H9 (cell line): ENCODE data around the gene MTA2. TPM values are rescaled to one million over a fixed set of nuclear protein-coding genes. Genes with fewer than 3 reads are reported as not detected.

Experiments
- DNase-seq: peaks from one replicate; pipeline ENCODE4 v3.0.0-alpha.2; 2017
- H2AFZ ChIP-seq: one replicate; pipeline ENCODE4 v1.6.1; 2013; ENCODE audit warnings: mild to moderate bottlenecking, low read length, control low read depth, moderate library complexity
- H2AK5ac ChIP-seq: 2 replicates; pipeline ENCODE4 v1.6.1; 2013; ENCODE audit warnings: low read length, control low read depth, mixed read lengths; ENCODE audit not compliant: insufficient read length
- H2BK120ac ChIP-seq: one replicate; pipeline ENCODE4 v1.6.1; 2013; ENCODE audit warnings: low read depth, mild to moderate bottlenecking, low read length, control low read depth, inconsistent platforms; ENCODE audit not compliant: poor library complexity, severe bottlenecking
- H2BK12ac ChIP-seq: 2 replicates; pipeline ENCODE4 v1.6.1; 2013; ENCODE audit warnings: low read length, control low read depth, mixed read lengths, low read depth; ENCODE audit not compliant: insufficient read length
- H2BK15ac ChIP-seq: 2 replicates; pipeline ENCODE4 v1.6.1; 2013; ENCODE audit warnings: low read depth, low read length, control low read depth
- H2BK20ac ChIP-seq: one replicate; pipeline ENCODE4 v1.6.1; 2013; ENCODE audit warnings: low read depth, mild to moderate bottlenecking, low read length, control low read depth, inconsistent platforms; ENCODE audit not compliant: poor library complexity, severe bottlenecking
- H2BK5ac ChIP-seq: 2 replicates; pipeline ENCODE4 v1.6.1; 2013; ENCODE audit warnings: low read length, control low read depth, mixed read lengths; ENCODE audit not compliant: insufficient read length
- H3K14ac ChIP-seq: 2 replicates; pipeline ENCODE4 v1.6.1; 2013; ENCODE audit warnings: low read length, control low read depth; ENCODE audit not compliant: insufficient read depth
- H3K18ac ChIP-seq: 2 replicates; pipeline ENCODE4 v1.6.1; 2013; ENCODE audit warnings: low read depth, mild to moderate bottlenecking, mixed read lengths, low read length, control low read depth; ENCODE audit not compliant: insufficient read length
- H3K23ac ChIP-seq: 2 replicates; pipeline ENCODE4 v1.6.1; 2013; ENCODE audit warnings: low read length, control low read depth, mixed read lengths, low read depth; ENCODE audit not compliant: insufficient read length
- H3K23me2 ChIP-seq: 2 replicates; pipeline ENCODE4 v1.6.1; 2013; ENCODE audit warnings: low read depth, mild to moderate bottlenecking, mixed read lengths, low read length, control low read depth; ENCODE audit not compliant: insufficient read length, poor library complexity, severe bottlenecking
- H3K27ac ChIP-seq: 2 replicates; pipeline ENCODE4 v1.5.1; 2013; ENCODE audit warnings: low read length, control low read depth, mixed read lengths, low read depth; ENCODE audit not compliant: insufficient read length
- H3K27me3 ChIP-seq: 2 replicates; pipeline ENCODE4 v1.6.1; 2013; ENCODE audit warnings: low read length, control low read depth, inconsistent platforms; ENCODE audit not compliant: insufficient read depth
- H3K4ac ChIP-seq: 2 replicates; pipeline ENCODE4 v1.6.1; 2013; ENCODE audit warnings: low read depth, mild to moderate bottlenecking, control low read depth, inconsistent platforms, low read length, moderate library complexity
- H3K4me1 ChIP-seq: 2 replicates; pipeline ENCODE4 v1.6.1; 2013; ENCODE audit warnings: low read length, control low read depth, inconsistent platforms; ENCODE audit not compliant: insufficient read depth
- H3K4me2 ChIP-seq: 2 replicates; pipeline ENCODE4 v1.6.1; 2013; ENCODE audit warnings: low read length, control low read depth, mixed read lengths; ENCODE audit not compliant: insufficient read length, insufficient read depth
- H3K56ac ChIP-seq: 2 replicates; pipeline ENCODE4 v1.6.1; 2013; ENCODE audit warnings: low read depth, mild to moderate bottlenecking, mixed read lengths, low read length, control low read depth; ENCODE audit not compliant: insufficient read length
- H3K79me1 ChIP-seq: 2 replicates; pipeline ENCODE4 v1.6.1; 2013; ENCODE audit warnings: low read depth, mild to moderate bottlenecking, moderate library complexity, low read length, control low read depth, inconsistent platforms; ENCODE audit not compliant: insufficient read depth, poor library complexity, severe bottlenecking
- H3K79me2 ChIP-seq: 2 replicates; pipeline ENCODE4 v1.6.1; 2013; ENCODE audit warnings: low read length, control low read depth, inconsistent platforms; ENCODE audit not compliant: insufficient read depth
- H3K9ac ChIP-seq: 2 replicates; pipeline ENCODE4 v1.6.1; 2013; ENCODE audit warnings: low read length, control low read depth, mixed read lengths; ENCODE audit not compliant: insufficient read length; ENCODE audit errors: extremely low read depth
- H3K9me3 ChIP-seq: one replicate; pipeline ENCODE4 v1.6.1; 2013; ENCODE audit warnings: low read depth, low read length, inconsistent platforms; ENCODE audit not compliant: control insufficient read depth
- H3T11ph ChIP-seq: one replicate; pipeline ENCODE4 v1.6.1; 2013; ENCODE audit warnings: mild to moderate bottlenecking, low read length, control low read depth, inconsistent platforms
- H4K20me1 ChIP-seq: one replicate; pipeline ENCODE4 v1.6.1; 2013; ENCODE audit not compliant: control insufficient read depth, insufficient read length, insufficient read depth
- H4K5ac ChIP-seq: 2 replicates; pipeline ENCODE4 v1.6.1; 2013; ENCODE audit warnings: low read depth, mild to moderate bottlenecking, mixed read lengths, low read length, control low read depth; ENCODE audit not compliant: insufficient read length
- H4K8ac ChIP-seq: replicated peaks from 2 replicates; pipeline ENCODE4 v1.6.1; 2013; ENCODE audit warnings: low read length, control low read depth, mixed read lengths, low read depth; ENCODE audit not compliant: insufficient read length
- H4K91ac ChIP-seq: 2 replicates; pipeline ENCODE4 v1.6.1; 2013; ENCODE audit warnings: low read depth, mild to moderate bottlenecking, moderate library complexity, mixed read lengths, low read length, control low read depth; ENCODE audit not compliant: insufficient read length
- H3K27ac Mint-ChIP-seq, 3 experiments: 2 replicates in 2 of 3; 3 replicates in 1 of 3; pipeline ENCODE4 v1.8.0; 2020 to 2021; ENCODE audit warnings: mixed read lengths in 3 of 3, mild to moderate bottlenecking in 1 of 3, moderate library complexity in 1 of 3
- H3K27me3 Mint-ChIP-seq: 2 replicates; pipeline ENCODE4 v1.8.0; 2021; ENCODE audit warnings: low read depth, mild to moderate bottlenecking, moderate library complexity, mixed read lengths
- H3K36me3 Mint-ChIP-seq, 3 experiments: 2 replicates in 2 of 3; 3 replicates in 1 of 3; pipeline ENCODE4 v1.8.0; 2020 to 2021; ENCODE audit warnings: low read depth in 3 of 3, mixed read lengths in 3 of 3; ENCODE audit not compliant: insufficient read depth in 1 of 3
- H3K4me1 Mint-ChIP-seq, 2 experiments: 2 replicates each; pipeline ENCODE4 v1.8.0; 2020; ENCODE audit warnings: mixed read lengths in 2 of 2
- H3K4me3 Mint-ChIP-seq, 2 experiments: 2 replicates in 1 of 2; 3 replicates in 1 of 2; pipeline ENCODE4 v1.8.0; 2020 to 2021; ENCODE audit warnings: mild to moderate bottlenecking in 2 of 2, mixed read lengths in 2 of 2, moderate library complexity in 1 of 2
- H3K9me3 Mint-ChIP-seq, 2 experiments: 2 replicates in 1 of 2; 3 replicates in 1 of 2; pipeline ENCODE4 v1.8.0; 2020; ENCODE audit warnings: mild to moderate bottlenecking in 2 of 2, mixed read lengths in 2 of 2, moderate library complexity in 1 of 2
- WGBS: extraction: QIAGEN DNeasy Blood & Tissue Kit; methylation state at CpG from one replicate; pipeline ENCODE4 v1.1.7; 2013; ENCODE audit warnings: missing lambda C conversion rate, low lambda C conversion rate, mixed read lengths; ENCODE audit not compliant: insufficient read length; ENCODE audit errors: extremely low coverage; 5-methylcytosine and 5-hydroxymethylcytosine counted together
- total RNA-seq: library from RNA; stranded (reverse); gene quantifications from 2 replicates; pipeline ENCODE4 v1.2.1, GENCODE V29; 2021
- TF ChIP-seq, protein P1 (sequence below): fragments of 200-600 bp; sonication (generic); conservative IDR thresholded peaks from 3 replicates; pipeline ENCODE4 v1.8.0; 2021; ENCODE audit warnings: antibody characterized with exemption, mild to moderate bottlenecking

Gene MTA2
- total RNA-seq, 1 experiment from 2014 or later, result 143 TPM

DNA sequence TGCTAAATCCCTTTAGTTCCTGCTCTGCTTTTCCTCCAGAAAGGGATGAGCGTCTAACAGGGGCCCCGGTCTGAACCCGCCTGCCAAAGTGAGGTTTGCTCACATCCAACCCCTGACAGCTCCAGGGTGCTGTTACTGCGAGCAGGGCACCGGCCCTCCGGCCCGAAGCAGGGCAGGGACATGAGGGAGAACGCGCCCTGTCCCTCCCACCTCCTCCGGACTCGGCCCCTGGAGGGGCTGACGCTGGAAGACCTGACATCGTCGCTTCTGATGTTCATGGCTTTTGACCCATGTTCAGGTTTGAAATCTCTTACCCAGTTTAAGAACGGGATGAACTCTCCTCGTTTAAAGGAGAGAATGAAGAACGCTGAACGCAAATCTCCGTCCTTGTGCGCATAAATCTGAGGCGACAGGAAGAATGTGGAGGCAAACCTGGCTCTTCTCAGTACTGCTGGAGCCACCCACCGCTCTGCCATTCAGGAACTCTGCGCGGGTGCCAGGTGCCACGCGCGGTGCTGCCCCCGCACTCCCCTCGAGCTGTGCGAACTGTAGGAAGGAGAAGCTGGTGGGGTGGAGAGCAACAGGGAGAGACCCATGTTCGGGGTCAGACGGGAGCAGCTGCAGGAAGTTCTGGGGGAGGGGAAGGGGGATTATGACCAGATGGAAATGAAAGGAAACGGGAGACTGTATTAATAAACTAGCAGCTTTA, 27.1 kb downstream of the MTA2 start:
- TF ChIP-seq, protein P1, sequence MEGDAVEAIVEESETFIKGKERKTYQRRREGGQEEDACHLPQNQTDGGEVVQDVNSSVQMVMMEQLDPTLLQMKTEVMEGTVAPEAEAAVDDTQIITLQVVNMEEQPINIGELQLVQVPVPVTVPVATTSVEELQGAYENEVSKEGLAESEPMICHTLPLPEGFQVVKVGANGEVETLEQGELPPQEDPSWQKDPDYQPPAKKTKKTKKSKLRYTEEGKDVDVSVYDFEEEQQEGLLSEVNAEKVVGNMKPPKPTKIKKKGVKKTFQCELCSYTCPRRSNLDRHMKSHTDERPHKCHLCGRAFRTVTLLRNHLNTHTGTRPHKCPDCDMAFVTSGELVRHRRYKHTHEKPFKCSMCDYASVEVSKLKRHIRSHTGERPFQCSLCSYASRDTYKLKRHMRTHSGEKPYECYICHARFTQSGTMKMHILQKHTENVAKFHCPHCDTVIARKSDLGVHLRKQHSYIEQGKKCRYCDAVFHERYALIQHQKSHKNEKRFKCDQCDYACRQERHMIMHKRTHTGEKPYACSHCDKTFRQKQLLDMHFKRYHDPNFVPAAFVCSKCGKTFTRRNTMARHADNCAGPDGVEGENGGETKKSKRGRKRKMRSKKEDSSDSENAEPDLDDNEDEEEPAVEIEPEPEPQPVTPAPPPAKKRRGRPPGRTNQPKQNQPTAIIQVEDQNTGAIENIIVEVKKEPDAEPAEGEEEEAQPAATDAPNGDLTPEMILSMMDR, result no peak
- no CpG with 5 or more reads among the region's 33 CpGs for WGBS
- H3K36me3 Mint-ChIP-seq, result peaks cover 42 to 75% (median 67%) of the 10 kb centered on the region in 3 experiments

More for the DNA sequence above, 27.1 kb downstream of the MTA2 start:
- peak overlapping the region; percentile 35 for H3K18ac ChIP-seq
- H4K5ac ChIP-seq, result no peak overlapping the region
- H3K23me2 ChIP-seq, result peaks cover 13% of the 10 kb centered on the region
- H3K56ac ChIP-seq, result no peak overlapping the region
- H2AK5ac ChIP-seq, result no peak overlapping the region
- no peak for DNase-seq
- H3K79me2 ChIP-seq, result peaks cover 12% of the 10 kb centered on the region; the same call in 1 of the 2 replicates
- H4K91ac ChIP-seq, result no peak overlapping the region
- H3T11ph ChIP-seq, result no peak overlapping the region
- Mint-ChIP-seq H3K27me3 (no peaks in the 10 kb centered on the region), H3K9me3 (no peaks in the 10 kb centered on the region), H3K27ac (peak overlapping the region; percentile 84 to 99 (median 95)), H3K4me1 (peaks cover 37 to 38% of the 10 kb centered on the region in 2 experiments), H3K4me3 (peak overlapping the region; percentile 99 to 100)
- H3K27ac ChIP-seq, result no peak overlapping the region
- no peaks in the 10 kb centered on the region for H3K4me1 ChIP-seq
- peak overlapping the region; percentile 31; the same call in 1 of the 2 replicates for H3K14ac ChIP-seq
- peak overlapping the region; percentile 91 for H3K9ac ChIP-seq
- H2BK20ac ChIP-seq, result no peak overlapping the region
- H4K8ac ChIP-seq, result no peak overlapping the region
- H3K4me2 ChIP-seq, result peak overlapping the region; percentile 98
- peaks cover 8% of the 10 kb centered on the region for H3K79me1 ChIP-seq
- H3K4ac ChIP-seq, result no peak overlapping the region
- H2BK120ac ChIP-seq, result no peak overlapping the region
- no peak overlapping the region for H2BK12ac ChIP-seq
- no peaks in the 10 kb centered on the region for H3K27me3 ChIP-seq
- no peaks in the 10 kb centered on the region for H4K20me1 ChIP-seq
- H3K23ac ChIP-seq, result no peak overlapping the region
- no peak overlapping the region for H2AFZ ChIP-seq
- no peak overlapping the region for H2BK15ac ChIP-seq
- H3K9me3 ChIP-seq, result no peaks in the 10 kb centered on the region
- H2BK5ac ChIP-seq, result no peak overlapping the region
